ENCODE results near the gene PTDSS2.

- TF ChIP-seq KDM5A (IDR thresholded peaks at IDR 0.05): no peak
- no peak for TF ChIP-seq GATA3 (IDR thresholded peaks at IDR 0.05; ENCODE audit: borderline replicate concordance)
- TF ChIP-seq, protein P1, sequence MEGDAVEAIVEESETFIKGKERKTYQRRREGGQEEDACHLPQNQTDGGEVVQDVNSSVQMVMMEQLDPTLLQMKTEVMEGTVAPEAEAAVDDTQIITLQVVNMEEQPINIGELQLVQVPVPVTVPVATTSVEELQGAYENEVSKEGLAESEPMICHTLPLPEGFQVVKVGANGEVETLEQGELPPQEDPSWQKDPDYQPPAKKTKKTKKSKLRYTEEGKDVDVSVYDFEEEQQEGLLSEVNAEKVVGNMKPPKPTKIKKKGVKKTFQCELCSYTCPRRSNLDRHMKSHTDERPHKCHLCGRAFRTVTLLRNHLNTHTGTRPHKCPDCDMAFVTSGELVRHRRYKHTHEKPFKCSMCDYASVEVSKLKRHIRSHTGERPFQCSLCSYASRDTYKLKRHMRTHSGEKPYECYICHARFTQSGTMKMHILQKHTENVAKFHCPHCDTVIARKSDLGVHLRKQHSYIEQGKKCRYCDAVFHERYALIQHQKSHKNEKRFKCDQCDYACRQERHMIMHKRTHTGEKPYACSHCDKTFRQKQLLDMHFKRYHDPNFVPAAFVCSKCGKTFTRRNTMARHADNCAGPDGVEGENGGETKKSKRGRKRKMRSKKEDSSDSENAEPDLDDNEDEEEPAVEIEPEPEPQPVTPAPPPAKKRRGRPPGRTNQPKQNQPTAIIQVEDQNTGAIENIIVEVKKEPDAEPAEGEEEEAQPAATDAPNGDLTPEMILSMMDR (IDR thresholded peaks at IDR 0.05): no peak
- TF ChIP-seq ZFP36 (IDR thresholded peaks at IDR 0.05; ENCODE audit: borderline replicate concordance, partially characterized antibody): no peak
- no peak for TF ChIP-seq ESRRA (IDR thresholded peaks at IDR 0.05; ENCODE audit: borderline replicate concordance, low read length)
These were observed 11.5 kb downstream of the PTDSS2 start for GRCh38 chr11:461626-462025.
